Heart left ventricle (tissue), 16 donors: ENCODE results near the gene TUT7. TPM values are rescaled to one million over a fixed set of nuclear protein-coding genes. Genes with fewer than 3 reads are reported as not detected.

ENCODE experiments used
- ATAC-seq, 4 donors: fragments of 200-7000 bp; cut with Tn5 transposase; one replicate each; pipeline ENCODE4 v1.9.1; 2020 to 2022; ENCODE audit warnings: moderate library complexity in 4 of 4, mild to moderate bottlenecking in 3 of 4, moderate number of reproducible peaks in 1 of 4
- DNase-seq, 5 donors: peaks; one replicate each; pipeline ENCODE4 v3.0.0-alpha.2; 2020
- H3K27ac ChIP-seq, 12 donors: fragments of 200-600 bp; sonication (generic) in 4 of 12; one replicate each; pipeline versions ENCODE4 v1.5.0 to v1.8.0; 2016 to 2022; ENCODE audit warnings: mild to moderate bottlenecking in 2 of 12
- H3K27me3 ChIP-seq, 9 donors: fragments of 200-600 bp; sonication (generic) in 2 of 9; one replicate each; pipeline versions ENCODE4 v1.5.1 to v1.8.0; 2016 to 2022; ENCODE audit warnings: mild to moderate bottlenecking in 3 of 9
- H3K36me3 ChIP-seq, 9 donors: fragments of 200-600 bp; sonication (generic) in 2 of 9; one replicate each; pipeline versions ENCODE4 v1.5.0 to v1.8.0; 2018 to 2022; ENCODE audit warnings: mild to moderate bottlenecking in 2 of 9
- H3K4me1 ChIP-seq, 12 donors: fragments of 200-600 bp; sonication (generic) in 4 of 12; one replicate each; pipeline versions ENCODE4 v1.5.0 to v1.8.0; 2016 to 2022; ENCODE audit warnings: mild to moderate bottlenecking in 3 of 12
- H3K4me3 ChIP-seq, 12 donors: fragments of 200-600 bp; sonication (generic) in 4 of 12; one replicate each; pipeline versions ENCODE4 v1.5.0 to v1.8.0; 2017 to 2022; ENCODE audit warnings: mild to moderate bottlenecking in 9 of 12, moderate library complexity in 4 of 12
- H3K9me3 ChIP-seq, 12 donors: fragments of 200-600 bp; sonication (generic) in 4 of 12; one replicate each; pipeline versions ENCODE4 v1.5.0 to v1.8.0; 2016 to 2022; ENCODE audit warnings: mild to moderate bottlenecking in 1 of 12
- CTCF ChIP-seq, 12 donors: fragments of 200-600 bp; sonication (generic) in 4 of 12; IDR thresholded peaks; one replicate each; pipeline versions ENCODE4 v1.5.0 to v1.8.0; 2018 to 2022; ENCODE audit warnings: antibody characterized with exemption in 12 of 12, mild to moderate bottlenecking in 5 of 12
- POLR2A ChIP-seq, 2 donors: fragments of 450-650 bp; IDR thresholded peaks; one replicate each; pipeline ENCODE4 v1.6.1; 2017; ENCODE audit warnings: antibody characterized with exemption in 2 of 2, mild to moderate bottlenecking in 2 of 2, moderate library complexity in 2 of 2
- WGBS, 4 donors: extraction: QIAGEN DNeasy Blood & Tissue Kit in 2 of 4; methylation state at CpG; one replicate each; pipeline versions ENCODE4 v1.1.5 to v1.1.7; 2013 to 2018; 5-methylcytosine and 5-hydroxymethylcytosine counted together
- intact Hi-C, 10 donors: fragments of 100-400 bp; cut with DNase I; formaldehyde crosslinking; loops; one replicate each; pipeline versions ENCODE4 v1.11.1 to v1.14.2; 2022
- polyA plus RNA-seq, 2 donors: library from polyadenylated mRNA; stranded (reverse); fragments of 200-250 nt; gene quantifications; one replicate each; pipeline ENCODE4 v1.2.3, GENCODE V29; 2013
- total RNA-seq, 9 donors: library from RNA; depleted of rRNA in 2 of 9; stranded (reverse); fragments of >200 nt in 2 of 9; fragmentation: NEBNext Ultra II Directional in 3 of 9; extraction: Animal tissue kit (Norgen Biotek cat#: 25700) in 3 of 9; gene quantifications; one replicate each; pipeline versions ENCODE4 v1.1.0 to v1.2.4, GENCODE V29; 2016 to 2023
- donor health status: ischemic (EF 13 %, LVEDD 7.1; RV severe dilation, severe dysfunction).
- donor health status: healthy with polysubstance abuse.
- donor health status: DM: no; HTN: yes; CAD: no.
- donor health status: DM: no; HTN: no; CAD: no.
- donor health status: ischemic (EF 25% LVEDD 6.9; RV normal size, moderate dysfunction).
- donor health status: ischemic (EF 25% LVEDD 5.7; RV mildly dilated, moderate dysfunction).
- donor health status: healthy.
- donor health status: DM: yes; HTN: yes; CAD: no.
- donor health status: ischemic (EF 35%, LVEDD 5.7; RV mildly dilated, moderate dysfunction).
- donor health status: nonischemic (EF 11% LVEDD 7.7; RV severe dilation, severe dysfunction).
- donor health status: DM: yes; HTN: yes; CAD: no.
- donor health status: PGD.
- donor health status: ischemic (EF 29% LVEDD 5.4; RV normal size, mild dysfunction).
- donor health status: nonischemic (EF 23%, LVEDD 6.1; RV moderate dilation, normal function).

TUT7 gene
- total and polyA plus RNA-seq, 11 donors, result 7.7 to 31.0 (median 12.1) TPM

- TF ChIP-seq POLR2A (IDR thresholded peaks at IDR 0.05), result no peak
- TF ChIP-seq CTCF (IDR thresholded peaks at IDR 0.05), result no peak
- intact Hi-C loops, result loop anchor here in 1 of 10 donors (10.0 kb wide), 1 partner anchor 55 kb away; no protein-coding TSS in a partner anchor
- ATAC-seq, result no peak
- peaks cover 0 to 7% (median 0%) of the 10 kb centered on the region in 12 donors for H3K4me1 ChIP-seq
- no peak for DNase-seq
- H3K36me3 ChIP-seq, result peaks cover 0 to 32% (median 17%) of the 10 kb centered on the region in 9 donors
- 79 to 84% (median 82%) methylated on average over 8 of the region's 8 CpGs for WGBS, 4 donors
- H3K27ac ChIP-seq, result no peak within 1 kb of the TSS
- H3K4me3 ChIP-seq, result no peak within 1 kb of the TSS
- H3K9me3 ChIP-seq, result no peaks in the 10 kb centered on the region
- H3K27me3 ChIP-seq, result no peaks in the 10 kb centered on the region
Measured at GRCh38 chr9:86259557-86259956, 94.7 kb downstream of the TUT7 start, which contains the start of gene C9orf153. TSS of gene C9orf153 (minus strand) at chr9:86259657. CDS start at chr9:86229603, 30,054 bp downstream.

GRCh38 chr9:86257391-86257790 lies 96.8 kb downstream of the TUT7 start:
- peak in 3 of 4 donors; percentile 59 to 76 (median 60) for ATAC-seq
- DNase-seq, result peak in 2 of 5 donors; percentile 34 to 52

GRCh38 chr9:86256653-86257052 lies 97.6 kb downstream of the TUT7 start:
- intact Hi-C loops, result loop anchor here in 1 of 10 donors (10.0 kb wide), 1 partner anchor 52 kb away; no protein-coding TSS in a partner anchor
- peaks cover 0 to 6% (median 0%) of the 10 kb centered on the region in 12 donors for H3K4me1 ChIP-seq
- ATAC-seq (no peak), DNase-seq (no peak)
- no peaks in the 10 kb centered on the region for H3K27me3 ChIP-seq
- H3K9me3 ChIP-seq, result peaks cover 0 to 10% (median 0%) of the 10 kb centered on the region in 12 donors
- H3K36me3 ChIP-seq, result peaks cover 0 to 7% (median 0%) of the 10 kb centered on the region in 9 donors
- no peak overlapping the region for H3K27ac ChIP-seq
- TF ChIP-seq CTCF (IDR thresholded peaks at IDR 0.05) (no peak), POLR2A (IDR thresholded peaks at IDR 0.05) (no peak)
- WGBS, 4 donors, result 79 to 84% (median 82%) methylated on average over 3 of the region's 3 CpGs
- no peak overlapping the region for H3K4me3 ChIP-seq

More at GRCh38 chr9:86257391-86257790, 96.8 kb downstream of the TUT7 start:
- no peak overlapping the region for H3K27ac ChIP-seq
- H3K4me1 ChIP-seq, result peaks cover 0 to 6% (median 0%) of the 10 kb centered on the region in 12 donors
- TF ChIP-seq POLR2A (IDR thresholded peaks at IDR 0.05) (no peak), CTCF (IDR thresholded peaks at IDR 0.05) (no peak)
- peaks cover 0 to 10% (median 0%) of the 10 kb centered on the region in 12 donors for H3K9me3 ChIP-seq
- intact Hi-C loops, result loop anchor here in 1 of 10 donors (10.0 kb wide), 1 partner anchor 53 kb away; no protein-coding TSS in a partner anchor
- H3K27me3 ChIP-seq, result no peaks in the 10 kb centered on the region
- WGBS, 4 donors, result 50 to 64% (median 54%) methylated on average over 2 of the region's 2 CpGs
- peaks cover 0 to 11% (median 2%) of the 10 kb centered on the region in 9 donors for H3K36me3 ChIP-seq
- no peak overlapping the region for H3K4me3 ChIP-seq

GRCh38 chr9:86253577-86253976 lies 100.6 kb downstream of the TUT7 start:
- Histone ChIP-seq H3K9me3 (peaks cover 0 to 10% (median 0%) of the 10 kb centered on the region in 12 donors), H3K4me3 (no peak overlapping the region), H3K27ac (no peak overlapping the region), H3K36me3 (no peaks in the 10 kb centered on the region), H3K27me3 (no peaks in the 10 kb centered on the region), H3K4me1 (peaks cover 0 to 6% (median 0%) of the 10 kb centered on the region in 12 donors)
- no peak for TF ChIP-seq CTCF (IDR thresholded peaks at IDR 0.05)
- TF ChIP-seq POLR2A (IDR thresholded peaks at IDR 0.05), result no peak
- intact Hi-C loops, result loop anchor here in 1 of 10 donors (10.0 kb wide), 1 partner anchor 49 kb away; no protein-coding TSS in a partner anchor
- 87 to 100% (median 98%) methylated on average over 3 of the region's 3 CpGs for WGBS, 4 donors
- DNase-seq (no peak), ATAC-seq (no peak)
